ENCODE measurements around the gene GJC2.

DNA sequence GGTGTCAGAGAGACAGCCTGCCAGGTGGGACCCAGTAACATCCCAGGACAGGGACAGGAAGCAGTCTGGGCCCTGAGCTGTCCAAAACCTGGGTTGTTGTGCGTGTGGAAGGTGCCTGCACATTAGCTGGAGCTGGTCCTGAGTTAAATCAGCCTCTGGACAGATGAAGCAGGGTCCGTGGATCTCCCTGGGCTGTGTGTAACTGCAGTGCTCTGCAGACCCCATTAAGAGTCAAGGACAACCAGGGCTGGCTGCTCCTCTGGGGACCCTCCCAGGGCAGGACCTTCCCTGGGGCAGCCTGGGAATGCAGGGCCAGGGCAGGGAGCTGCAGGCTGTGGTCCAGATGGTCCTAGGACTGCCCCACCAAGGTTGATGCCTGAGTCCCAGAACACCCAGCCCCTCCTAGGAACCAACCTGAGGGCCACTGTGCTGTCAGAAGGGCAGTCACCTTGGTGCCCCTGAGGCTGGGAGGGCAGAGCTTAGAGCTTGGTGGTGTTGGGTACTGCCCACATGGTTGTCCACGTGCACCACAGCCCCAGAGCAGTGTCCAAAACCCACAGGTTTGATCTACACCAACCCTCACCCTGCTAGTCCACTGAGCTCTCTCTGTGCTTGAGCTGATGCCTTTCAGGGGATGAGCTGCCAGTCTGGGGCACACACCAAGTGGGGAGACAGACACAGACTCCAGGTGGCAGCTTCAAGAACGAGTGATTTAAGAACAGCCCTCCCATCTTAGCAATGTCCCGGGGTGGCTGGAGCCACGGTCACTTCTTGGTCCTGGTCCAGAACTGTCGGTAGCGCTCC is 43.5 kb upstream of the GJC2 start:
- TF ChIP-seq JUND (IDR thresholded peaks at IDR 0.05) = no peak
- TF ChIP-seq, protein P1, sequence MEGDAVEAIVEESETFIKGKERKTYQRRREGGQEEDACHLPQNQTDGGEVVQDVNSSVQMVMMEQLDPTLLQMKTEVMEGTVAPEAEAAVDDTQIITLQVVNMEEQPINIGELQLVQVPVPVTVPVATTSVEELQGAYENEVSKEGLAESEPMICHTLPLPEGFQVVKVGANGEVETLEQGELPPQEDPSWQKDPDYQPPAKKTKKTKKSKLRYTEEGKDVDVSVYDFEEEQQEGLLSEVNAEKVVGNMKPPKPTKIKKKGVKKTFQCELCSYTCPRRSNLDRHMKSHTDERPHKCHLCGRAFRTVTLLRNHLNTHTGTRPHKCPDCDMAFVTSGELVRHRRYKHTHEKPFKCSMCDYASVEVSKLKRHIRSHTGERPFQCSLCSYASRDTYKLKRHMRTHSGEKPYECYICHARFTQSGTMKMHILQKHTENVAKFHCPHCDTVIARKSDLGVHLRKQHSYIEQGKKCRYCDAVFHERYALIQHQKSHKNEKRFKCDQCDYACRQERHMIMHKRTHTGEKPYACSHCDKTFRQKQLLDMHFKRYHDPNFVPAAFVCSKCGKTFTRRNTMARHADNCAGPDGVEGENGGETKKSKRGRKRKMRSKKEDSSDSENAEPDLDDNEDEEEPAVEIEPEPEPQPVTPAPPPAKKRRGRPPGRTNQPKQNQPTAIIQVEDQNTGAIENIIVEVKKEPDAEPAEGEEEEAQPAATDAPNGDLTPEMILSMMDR (IDR thresholded peaks at IDR 0.05; ENCODE audit: low read depth, low read length, missing input control) = no peak
- TF ChIP-seq, protein P2, sequence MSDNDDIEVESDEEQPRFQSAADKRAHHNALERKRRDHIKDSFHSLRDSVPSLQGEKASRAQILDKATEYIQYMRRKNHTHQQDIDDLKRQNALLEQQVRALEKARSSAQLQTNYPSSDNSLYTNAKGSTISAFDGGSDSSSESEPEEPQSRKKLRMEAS (IDR thresholded peaks at IDR 0.05) = no peak
- TF ChIP-seq YY1 (IDR thresholded peaks at IDR 0.05) = no peak
- TF ChIP-seq, protein P3, sequence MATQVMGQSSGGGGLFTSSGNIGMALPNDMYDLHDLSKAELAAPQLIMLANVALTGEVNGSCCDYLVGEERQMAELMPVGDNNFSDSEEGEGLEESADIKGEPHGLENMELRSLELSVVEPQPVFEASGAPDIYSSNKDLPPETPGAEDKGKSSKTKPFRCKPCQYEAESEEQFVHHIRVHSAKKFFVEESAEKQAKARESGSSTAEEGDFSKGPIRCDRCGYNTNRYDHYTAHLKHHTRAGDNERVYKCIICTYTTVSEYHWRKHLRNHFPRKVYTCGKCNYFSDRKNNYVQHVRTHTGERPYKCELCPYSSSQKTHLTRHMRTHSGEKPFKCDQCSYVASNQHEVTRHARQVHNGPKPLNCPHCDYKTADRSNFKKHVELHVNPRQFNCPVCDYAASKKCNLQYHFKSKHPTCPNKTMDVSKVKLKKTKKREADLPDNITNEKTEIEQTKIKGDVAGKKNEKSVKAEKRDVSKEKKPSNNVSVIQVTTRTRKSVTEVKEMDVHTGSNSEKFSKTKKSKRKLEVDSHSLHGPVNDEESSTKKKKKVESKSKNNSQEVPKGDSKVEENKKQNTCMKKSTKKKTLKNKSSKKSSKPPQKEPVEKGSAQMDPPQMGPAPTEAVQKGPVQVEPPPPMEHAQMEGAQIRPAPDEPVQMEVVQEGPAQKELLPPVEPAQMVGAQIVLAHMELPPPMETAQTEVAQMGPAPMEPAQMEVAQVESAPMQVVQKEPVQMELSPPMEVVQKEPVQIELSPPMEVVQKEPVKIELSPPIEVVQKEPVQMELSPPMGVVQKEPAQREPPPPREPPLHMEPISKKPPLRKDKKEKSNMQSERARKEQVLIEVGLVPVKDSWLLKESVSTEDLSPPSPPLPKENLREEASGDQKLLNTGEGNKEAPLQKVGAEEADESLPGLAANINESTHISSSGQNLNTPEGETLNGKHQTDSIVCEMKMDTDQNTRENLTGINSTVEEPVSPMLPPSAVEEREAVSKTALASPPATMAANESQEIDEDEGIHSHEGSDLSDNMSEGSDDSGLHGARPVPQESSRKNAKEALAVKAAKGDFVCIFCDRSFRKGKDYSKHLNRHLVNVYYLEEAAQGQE (IDR thresholded peaks at IDR 0.05) = no peak
- no peak for TF ChIP-seq TAF1 (conservative IDR thresholded peaks at IDR 0.05)
- TF ChIP-seq, protein P4, sequence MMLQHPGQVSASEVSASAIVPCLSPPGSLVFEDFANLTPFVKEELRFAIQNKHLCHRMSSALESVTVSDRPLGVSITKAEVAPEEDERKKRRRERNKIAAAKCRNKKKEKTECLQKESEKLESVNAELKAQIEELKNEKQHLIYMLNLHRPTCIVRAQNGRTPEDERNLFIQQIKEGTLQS (IDR thresholded peaks at IDR 0.05) = no peak
- no peak for TF ChIP-seq EGR1 (IDR thresholded peaks at IDR 0.05; ENCODE audit: low read depth in 2 of 2)
